GM12892 (cell line): ENCODE measurements around the gene LENG1.

Experiments used
- POLR2A ChIP-seq: IDR thresholded peaks from 2 replicates; pipeline ENCODE4 v1.6.1; 2011; ENCODE audit warnings: low read depth, low read length, control low read depth
- POLR2AphosphoS5 ChIP-seq: IDR thresholded peaks from 2 replicates; pipeline ENCODE4 v1.6.1; 2011; ENCODE audit warnings: low read depth, low read length, control low read depth
- TAF1 ChIP-seq: IDR thresholded peaks from 2 replicates; pipeline ENCODE4 v1.6.1; 2011; ENCODE audit warnings: low read depth, mild to moderate bottlenecking, control low read depth, low read length, borderline replicate concordance

GRCh38 chr19:54204767-54205468 is 45.4 kb upstream of the LENG1 start:
- TF ChIP-seq TAF1 (no peak), POLR2A (no peak; the same call in none of the 2 replicates), POLR2AphosphoS5 (no peak)
